K562 (cell line): ENCODE data around the gene SIDT2. TPM values are rescaled to one million over a fixed set of nuclear protein-coding genes. Genes with fewer than 3 reads are reported as not detected.

ENCODE experiments used
- BCOR ChIP-seq: fragments of 450-650 bp; IDR thresholded peaks from 2 replicates; pipeline ENCODE4 v1.6.1; 2016
- BRD9 ChIP-seq: fragments of 450-650 bp; IDR thresholded peaks from 2 replicates; pipeline ENCODE4 v1.6.1; 2018; ENCODE audit warnings: low read depth; ENCODE audit not compliant: partially characterized antibody
- DNMT1 ChIP-seq: fragments of 450-650 bp; IDR thresholded peaks from 2 replicates; pipeline ENCODE4 v1.6.1; 2016; ENCODE audit warnings: antibody characterized with exemption, mild to moderate bottlenecking
- FOXP1 ChIP-seq: sonication (generic); formaldehyde crosslinking; IDR thresholded peaks from 2 replicates; pipeline ENCODE4 v1.8.0; 2022; ENCODE audit warnings: mild to moderate bottlenecking, missing genetic modification reagents
- HEY1 ChIP-seq: fragments of 250-450 bp; sonication (Bioruptor Pico); IDR thresholded peaks from 2 replicates; pipeline ENCODE4 v1.5.0; 2020; ENCODE audit warnings: mild to moderate bottlenecking, moderate library complexity, borderline replicate concordance
- HMGXB4 ChIP-seq: sonication (generic); formaldehyde crosslinking; IDR thresholded peaks from 2 replicates; pipeline ENCODE4 v1.8.1; 2023; ENCODE audit warnings: mild to moderate bottlenecking, missing genetic modification reagents
- MCM3 ChIP-seq: fragments of 450-650 bp; IDR thresholded peaks from 2 replicates; pipeline ENCODE4 v1.6.1; 2016
- MYBL2 ChIP-seq, 2 experiments: fragments of 450-650 bp in 1 of 2; sonication (generic) in 1 of 2; formaldehyde crosslinking in 1 of 2; IDR thresholded peaks; 2 replicates each; pipeline versions ENCODE4 v1.6.1 to v1.8.1; 2017 to 2022; ENCODE audit warnings: borderline replicate concordance in 1 of 2, inconsistent platforms in 1 of 2, low read depth in 1 of 2, mild to moderate bottlenecking in 1 of 2, missing genetic modification reagents in 1 of 2, moderate library complexity in 1 of 2
- NCOA2 ChIP-seq, 2 experiments: fragments of 450-650 bp; IDR thresholded peaks; 2 replicates each; pipeline ENCODE4 v1.6.1; 2018; ENCODE audit warnings: mild to moderate bottlenecking in 2 of 2, moderate library complexity in 1 of 2; ENCODE audit not compliant: partially characterized antibody in 2 of 2
- NEUROD1 ChIP-seq: fragments of 150-350 bp; IDR thresholded peaks from 2 replicates; pipeline ENCODE4 v1.6.1; 2014; ENCODE audit warnings: borderline replicate concordance, low read length, low read depth; ENCODE audit not compliant: partially characterized antibody
- NR4A1 ChIP-seq, 2 experiments: fragments of 250-450 bp in 1 of 2; fragments of 450-650 bp in 1 of 2; sonication (Bioruptor Pico) in 1 of 2; IDR thresholded peaks; 2 replicates each; pipeline versions ENCODE4 v1.4.0 to v1.6.1; 2016 to 2020; ENCODE audit warnings: mild to moderate bottlenecking in 2 of 2, missing compliant biosample characterization in 1 of 2, missing genetic modification characterization in 1 of 2, moderate library complexity in 1 of 2
- NRF1 ChIP-seq, 2 experiments: fragments of 450-650 bp; IDR thresholded peaks in 1 of 2; conservative IDR thresholded peaks in 1 of 2; 2 replicates each; pipeline ENCODE4 v1.6.1; 2014; ENCODE audit warnings: mild to moderate bottlenecking in 2 of 2
- PTBP1 ChIP-seq: fragments of 200-400 bp; formaldehyde crosslinking; IDR thresholded peaks from 2 replicates; pipeline ENCODE4 v1.6.1; 2017; ENCODE audit warnings: low read depth, low read length
- RCOR1 ChIP-seq, 2 experiments: IDR thresholded peaks; 2 replicates each; pipeline ENCODE4 v1.6.1; 2012; ENCODE audit warnings: low read depth in 2 of 2, low read length in 2 of 2, borderline replicate concordance in 1 of 2, improper control_type of control experiment in 1 of 2
- RUNX1 ChIP-seq: sonication (generic); IDR thresholded peaks from 2 replicates; pipeline ENCODE4 v1.6.1; 2016; ENCODE audit warnings: antibody characterized with exemption, low read depth
- SP2 ChIP-seq: IDR thresholded peaks from 2 replicates; pipeline ENCODE4 v1.6.1; 2011; ENCODE audit warnings: mild to moderate bottlenecking, low read depth, low read length, moderate library complexity; ENCODE audit not compliant: poor library complexity, severe bottlenecking; ENCODE audit errors: extremely low read depth
- ZNF274 ChIP-seq: IDR thresholded peaks from 2 replicates; pipeline ENCODE4 v1.6.1; 2011; ENCODE audit warnings: low read depth, mild to moderate bottlenecking, low read length, moderate library complexity, borderline replicate concordance
- ZNF644 ChIP-seq: fragments of 200-800 bp; sonication (Bioruptor generic); IDR thresholded peaks from 2 replicates; pipeline ENCODE4 v1.6.1; 2016; ENCODE audit warnings: low read depth, missing genetic modification characterization, missing compliant biosample characterization
- polyA plus RNA-seq, 8 experiments: library from polyadenylated mRNA; depleted of rRNA in 4 of 8; stranded (reverse) in 5 of 8; unstranded in 3 of 8; fragments of >200 nt; fragmentation: Nextera tagmentation in 2 of 8; fragmentation: Illumina TruSeq in 1 of 8; extraction: Ambion mirVana in 2 of 8; extraction: Trizol in 1 of 8; gene quantifications; 2 replicates each; pipeline versions ENCODE4 v1.2.1 to v1.2.3, GENCODE V29; 2011 to 2014; ENCODE audit warnings: inconsistent platforms in 1 of 8, missing spikeins in 1 of 8
- total RNA-seq, 7 experiments: library from RNA; depleted of rRNA in 6 of 7; stranded (reverse); fragments of >200 nt in 6 of 7; fragmentation: Illumina TruSeq in 2 of 7; extraction: Trizol in 2 of 7; gene quantifications; 2 replicates each; pipeline versions ENCODE4 v1.2.1 to v1.2.3, GENCODE V29; 2011 to 2021; ENCODE audit warnings: low replicate concordance in 1 of 7
- TF ChIP-seq, protein P1 (sequence below): fragments of 450-650 bp; IDR thresholded peaks from 2 replicates; pipeline ENCODE4 v1.6.1; 2014; ENCODE audit warnings: low read depth, mild to moderate bottlenecking, moderate library complexity, borderline replicate concordance
- TF ChIP-seq, protein P2 (sequence below): IDR thresholded peaks from 2 replicates; pipeline ENCODE4 v1.6.1; 2016; ENCODE audit warnings: missing genetic modification characterization, missing compliant biosample characterization

SIDT2 gene
- total and polyA plus RNA-seq, 9 of the 15 experiments (the other 6 are each of a cell fraction or from before 2014, with no cell fraction given): 2.4 to 20.2 (median 6.5) TPM

- TF ChIP-seq, protein P1, sequence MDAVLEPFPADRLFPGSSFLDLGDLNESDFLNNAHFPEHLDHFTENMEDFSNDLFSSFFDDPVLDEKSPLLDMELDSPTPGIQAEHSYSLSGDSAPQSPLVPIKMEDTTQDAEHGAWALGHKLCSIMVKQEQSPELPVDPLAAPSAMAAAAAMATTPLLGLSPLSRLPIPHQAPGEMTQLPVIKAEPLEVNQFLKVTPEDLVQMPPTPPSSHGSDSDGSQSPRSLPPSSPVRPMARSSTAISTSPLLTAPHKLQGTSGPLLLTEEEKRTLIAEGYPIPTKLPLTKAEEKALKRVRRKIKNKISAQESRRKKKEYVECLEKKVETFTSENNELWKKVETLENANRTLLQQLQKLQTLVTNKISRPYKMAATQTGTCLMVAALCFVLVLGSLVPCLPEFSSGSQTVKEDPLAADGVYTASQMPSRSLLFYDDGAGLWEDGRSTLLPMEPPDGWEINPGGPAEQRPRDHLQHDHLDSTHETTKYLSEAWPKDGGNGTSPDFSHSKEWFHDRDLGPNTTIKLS: peak; percentile 61; the same call in 1 of the 2 replicates
- no peak for TF ChIP-seq RUNX1
- no peak for TF ChIP-seq MCM3
- no peak for TF ChIP-seq ZNF644 (tag)
- TF ChIP-seq NR4A1 (CRISPR knock-in tag; IDR thresholded peaks at IDR 0.05): no peak
- 0 out of 2 replicates have a peak, but pooled peaks have one; percentile 21 for TF ChIP-seq NR4A1 (tag; IDR thresholded peaks at IDR 0.05)
- TF ChIP-seq NEUROD1: no peak
- TF ChIP-seq HMGXB4: peak; percentile 41; the same call in 1 of the 2 replicates
- no peak for TF ChIP-seq ZNF274
- no peak for TF ChIP-seq BCOR
- TF ChIP-seq HEY1 (CRISPR knock-in tag): no peak
- no peak for TF ChIP-seq SP2
- TF ChIP-seq FOXP1 (CRISPR knock-in tag): no peak
- TF ChIP-seq, protein P2, sequence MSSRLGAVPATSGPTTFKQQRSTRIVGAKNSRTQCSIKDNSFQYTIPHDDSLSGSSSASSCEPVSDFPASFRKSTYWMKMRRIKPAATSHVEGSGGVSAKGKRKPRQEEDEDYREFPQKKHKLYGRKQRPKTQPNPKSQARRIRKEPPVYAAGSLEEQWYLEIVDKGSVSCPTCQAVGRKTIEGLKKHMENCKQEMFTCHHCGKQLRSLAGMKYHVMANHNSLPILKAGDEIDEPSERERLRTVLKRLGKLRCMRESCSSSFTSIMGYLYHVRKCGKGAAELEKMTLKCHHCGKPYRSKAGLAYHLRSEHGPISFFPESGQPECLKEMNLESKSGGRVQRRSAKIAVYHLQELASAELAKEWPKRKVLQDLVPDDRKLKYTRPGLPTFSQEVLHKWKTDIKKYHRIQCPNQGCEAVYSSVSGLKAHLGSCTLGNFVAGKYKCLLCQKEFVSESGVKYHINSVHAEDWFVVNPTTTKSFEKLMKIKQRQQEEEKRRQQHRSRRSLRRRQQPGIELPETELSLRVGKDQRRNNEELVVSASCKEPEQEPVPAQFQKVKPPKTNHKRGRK (tag): no peak
- TF ChIP-seq BRD9: no peak
- TF ChIP-seq MYBL2 (IDR thresholded peaks at IDR 0.05; ENCODE audit: low read depth): no peak
- TF ChIP-seq MYBL2 (CRISPR knock-in tag; IDR thresholded peaks at IDR 0.05; ENCODE audit: borderline replicate concordance): no peak
- no peak for TF ChIP-seq NCOA2 (IDR thresholded peaks at IDR 0.05; ENCODE audit: partially characterized antibody in 2 of 2)
- peak in 1 of 2 experiments; percentile 50; a peak in 1 of 4 replicates for TF ChIP-seq RCOR1 (IDR thresholded peaks at IDR 0.05; ENCODE audit: borderline replicate concordance in 1 of 2, low read depth in 2 of 2, low read length in 2 of 2)
- no peak for TF ChIP-seq DNMT1
- no peak for TF ChIP-seq NRF1 (conservative IDR thresholded peaks at IDR 0.05 in 1 of 2, IDR thresholded peaks at IDR 0.05 in 1 of 2)
- no peak for TF ChIP-seq PTBP1
Measured at GRCh38 chr11:117180661-117181585, 2.4 kb downstream of the SIDT2 start (continued).
